GM18858 (cell line): ENCODE data around the gene PNLDC1.
"Not testable (repeated sequence)": the region's sequence is repeated elsewhere in the genome, so short reads cannot be mapped to it uniquely, and the experiment has no call there.

Experiments used
- ATAC-seq: cut with Tn5 transposase; IDR thresholded peaks from one replicate; pipeline ENCODE4 v1.9.1; 2021; ENCODE audit not compliant: unreplicated experiment

The PNLDC1 gene

GRCh38 chr6:159778131-159778530 is 21.9 kb upstream of the PNLDC1 start:
- ATAC-seq = no peak

- ATAC-seq = no peak
These were observed 21.5 kb upstream of the PNLDC1 start for GRCh38 chr6:159778542-159779103.

- no peak for ATAC-seq
These were observed 11.8 kb upstream of the PNLDC1 start for GRCh38 chr6:159788276-159788675.

GRCh38 chr6:159788753-159789376 is 11.2 kb upstream of the PNLDC1 start:
- ATAC-seq = no peak

GRCh38 chr6:159789377-159790148 is 10.5 kb upstream of the PNLDC1 start, which contains the start of gene TCP1:
TSS of gene TCP1 (minus strand) at chr6:159789602. CDS start at chr6:159789468, 134 bp downstream.
- ATAC-seq = peak; percentile 58

GRCh38 chr6:159790149-159790955 is 9.7 kb upstream of the PNLDC1 start, which contains the start of gene MRPL18:
TSS of gene MRPL18 (plus strand) at chr6:159790467. CDS start at chr6:159790588, 121 bp downstream.
- ATAC-seq = peak; percentile 77

- no peak for ATAC-seq
These were observed 9.0 kb upstream of the PNLDC1 start for GRCh38 chr6:159790956-159791598.

GRCh38 chr6:159794976-159795375 is 5.1 kb upstream of the PNLDC1 start:
- ATAC-seq = not testable (repeated sequence)

- ATAC-seq = no peak
These were observed 2.5 kb upstream of the PNLDC1 start for GRCh38 chr6:159797554-159797953.

- ATAC-seq = no peak
These were observed 1.9 kb downstream of the PNLDC1 start for GRCh38 chr6:159801935-159802334.

GRCh38 chr6:159804504-159804903 is 4.4 kb downstream of the PNLDC1 start:
- ATAC-seq = no peak

GRCh38 chr6:159805440-159806020 is 5.5 kb downstream of the PNLDC1 start:
- ATAC-seq = no peak

GRCh38 chr6:159806021-159806458 is 6.0 kb downstream of the PNLDC1 start:
- ATAC-seq = no peak

- ATAC-seq = no peak
These were observed 7.2 kb downstream of the PNLDC1 start for GRCh38 chr6:159807150-159807858.

GRCh38 chr6:159808647-159809046 is 8.6 kb downstream of the PNLDC1 start:
- ATAC-seq = no peak

- ATAC-seq = no peak
These were observed 9.1 kb downstream of the PNLDC1 start for GRCh38 chr6:159809149-159809548.

GRCh38 chr6:159813781-159814180 is 13.7 kb downstream of the PNLDC1 start:
- no peak for ATAC-seq

GRCh38 chr6:159815410-159815809 is 15.3 kb downstream of the PNLDC1 start:
- ATAC-seq = no peak

- ATAC-seq = not testable (repeated sequence)
These were observed 16.7 kb downstream of the PNLDC1 start for GRCh38 chr6:159816775-159817174.
